HG03066 (cell line): ENCODE data around the gene TDP2.
"Not testable (repeated sequence)": the region's sequence is repeated elsewhere in the genome, so short reads cannot be mapped to it uniquely, and the experiment has no call there.

Experiments used
- ATAC-seq: cut with Tn5 transposase; IDR thresholded peaks from one replicate; pipeline ENCODE4 v1.9.1; 2021; ENCODE audit warnings: low read depth; ENCODE audit not compliant: unreplicated experiment

TDP2 gene

DNA sequence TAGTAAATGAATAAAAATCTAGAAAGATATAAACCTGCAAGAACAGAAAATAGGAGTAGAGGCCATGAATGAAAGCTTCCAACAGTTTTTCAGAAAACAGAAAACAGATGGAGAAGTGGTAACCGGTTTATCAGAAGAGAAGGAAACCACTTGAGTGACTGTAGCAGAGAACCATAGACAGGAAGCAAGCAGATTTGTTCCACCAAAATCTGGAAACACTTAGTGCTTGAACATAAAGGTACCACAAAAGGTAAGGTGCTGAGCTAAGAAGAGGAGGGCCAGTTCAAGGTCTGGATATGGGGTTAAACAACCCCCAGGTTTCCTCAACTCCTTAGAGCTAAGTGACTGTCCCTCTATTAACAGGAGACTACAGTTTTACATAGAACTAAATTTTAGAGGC lies 11.5 kb downstream of the TDP2 start:
- ATAC-seq: no peak

DNA sequence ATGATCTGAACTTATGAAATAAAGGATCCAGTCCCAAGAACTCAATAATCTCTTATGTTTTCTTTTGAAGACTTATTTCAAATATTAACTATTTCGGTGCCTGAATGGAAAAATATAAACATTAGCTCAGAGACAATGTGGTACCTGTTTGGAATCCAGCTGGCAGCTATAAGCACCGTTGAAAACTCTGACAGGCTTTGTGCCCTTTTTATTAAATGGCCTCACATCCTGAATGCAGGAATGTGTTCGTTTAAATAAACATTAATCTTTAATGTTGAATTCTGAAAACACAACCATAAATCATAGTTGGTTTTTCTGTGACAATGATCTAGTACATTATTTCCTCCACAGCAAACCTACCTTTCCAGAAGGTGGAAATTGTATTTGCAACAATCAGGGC lies 16.3 kb downstream of the TDP2 start:
- ATAC-seq: no peak

DNA sequence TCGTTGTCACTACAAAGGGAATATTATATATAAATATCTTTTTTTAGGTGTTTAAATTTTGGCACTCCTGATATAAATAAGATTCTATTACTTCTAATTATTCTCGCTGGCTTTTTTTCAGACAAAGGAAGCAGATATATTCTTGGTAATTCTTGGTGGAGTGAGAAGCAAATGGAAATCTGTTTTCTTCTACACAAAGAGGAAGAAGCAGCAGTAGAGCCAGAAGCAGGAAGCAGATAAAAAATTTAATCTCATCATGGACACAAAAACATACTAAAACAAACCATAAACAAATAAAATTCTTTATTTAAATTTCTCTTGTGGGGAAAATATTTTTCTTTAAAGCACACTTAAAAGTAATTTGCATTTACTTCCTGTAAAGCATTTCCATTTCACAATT lies 17.0 kb downstream of the TDP2 start:
- no peak for ATAC-seq

DNA sequence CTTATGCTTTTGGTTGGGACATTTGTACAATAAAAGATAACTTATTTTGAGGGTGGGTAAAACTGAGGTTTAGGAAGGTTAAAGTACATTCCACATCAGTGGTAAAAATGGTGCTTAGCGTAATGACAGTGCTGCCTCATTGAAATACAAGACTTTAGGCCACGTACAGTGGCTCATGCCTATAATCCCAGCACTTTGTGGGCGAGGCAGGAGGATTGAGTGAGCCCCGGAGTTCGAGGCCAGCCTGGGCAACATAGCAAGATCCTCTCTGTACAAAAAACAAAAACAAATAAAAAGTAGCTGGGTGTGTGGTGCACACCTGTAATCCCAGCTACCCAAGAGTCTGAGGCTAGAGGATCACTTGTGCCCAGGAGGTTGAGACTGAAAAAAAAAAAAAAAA lies 18.4 kb downstream of the TDP2 start:
- no peak for ATAC-seq

DNA sequence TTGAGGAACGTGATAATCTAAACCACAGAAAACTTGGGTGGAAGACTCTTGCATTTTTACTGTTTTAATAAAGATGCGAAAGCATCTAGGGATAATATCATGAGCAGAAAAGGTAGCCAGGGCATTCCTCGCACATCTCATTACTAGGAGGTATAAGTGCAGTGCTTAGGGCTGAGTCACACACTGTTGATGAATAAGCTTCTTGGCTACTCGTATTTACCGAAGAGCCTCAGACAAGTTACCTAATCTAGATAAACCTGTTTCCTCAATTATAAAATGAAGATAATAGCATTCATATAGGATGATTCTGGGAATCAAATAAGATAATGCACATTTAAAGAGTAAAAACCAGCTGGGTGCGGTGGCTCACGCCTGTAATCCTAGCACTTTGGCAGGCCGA lies 19.9 kb downstream of the TDP2 start:
- no peak for ATAC-seq

DNA sequence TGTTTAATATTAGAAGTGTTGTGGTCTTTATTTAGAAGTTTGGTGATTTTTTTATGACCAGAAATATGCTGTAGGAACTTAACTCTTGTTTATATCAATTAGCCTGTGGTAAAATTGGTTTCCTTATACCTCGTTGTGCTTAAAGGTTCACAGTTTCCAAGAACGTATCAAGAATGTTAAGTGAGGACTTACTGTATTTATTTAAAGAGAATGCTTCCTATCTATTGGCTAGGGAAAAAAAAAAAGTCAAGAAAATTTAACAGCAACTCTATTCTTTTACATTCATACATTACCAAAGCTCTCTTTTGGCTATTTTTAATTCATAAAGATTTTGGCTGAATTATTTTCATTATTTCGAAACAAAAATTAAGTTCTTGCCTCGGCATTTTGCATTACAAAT lies 22.3 kb downstream of the TDP2 start:
- no peak for ATAC-seq

DNA sequence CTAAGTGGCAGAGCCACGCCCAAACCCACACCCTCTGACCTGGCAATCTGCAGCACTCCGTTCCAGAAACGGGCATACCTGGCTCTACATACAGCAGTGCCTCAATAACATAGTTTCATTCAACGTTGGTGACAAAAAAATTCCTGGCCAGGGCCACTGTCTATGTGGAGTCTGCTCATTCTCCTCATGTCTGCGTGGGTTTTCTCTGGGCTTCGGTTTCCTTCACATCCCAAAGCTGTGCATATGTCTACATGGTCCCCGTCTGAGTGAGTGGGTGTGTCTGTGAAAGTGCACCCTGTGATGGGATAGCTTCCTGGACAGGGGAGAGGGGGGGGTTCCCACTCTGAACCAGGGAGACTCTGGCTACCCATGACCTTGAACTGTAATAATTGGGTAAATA lies 22.8 kb downstream of the TDP2 start:
- ATAC-seq: no peak

DNA sequence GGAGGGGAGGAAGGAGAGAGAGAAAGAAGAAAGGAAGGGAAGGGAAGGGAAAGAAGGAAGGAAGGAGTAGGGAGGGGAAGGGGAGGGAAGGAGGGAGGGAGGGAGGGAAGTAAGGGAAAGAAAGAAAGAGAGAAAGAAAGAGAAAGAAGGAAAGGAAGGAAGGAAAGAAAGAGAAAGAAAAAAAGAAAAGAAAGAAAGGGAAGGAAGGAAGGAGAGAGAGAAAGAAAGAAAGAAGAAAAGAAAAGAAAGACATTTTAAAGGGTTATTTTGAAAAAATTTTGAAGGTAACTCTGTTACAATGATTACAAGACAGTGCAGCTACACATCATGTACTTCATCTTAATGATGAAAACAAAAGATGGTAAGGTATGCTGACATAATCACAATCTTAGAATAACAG lies 24.6 kb downstream of the TDP2 start:
- no peak for ATAC-seq

DNA sequence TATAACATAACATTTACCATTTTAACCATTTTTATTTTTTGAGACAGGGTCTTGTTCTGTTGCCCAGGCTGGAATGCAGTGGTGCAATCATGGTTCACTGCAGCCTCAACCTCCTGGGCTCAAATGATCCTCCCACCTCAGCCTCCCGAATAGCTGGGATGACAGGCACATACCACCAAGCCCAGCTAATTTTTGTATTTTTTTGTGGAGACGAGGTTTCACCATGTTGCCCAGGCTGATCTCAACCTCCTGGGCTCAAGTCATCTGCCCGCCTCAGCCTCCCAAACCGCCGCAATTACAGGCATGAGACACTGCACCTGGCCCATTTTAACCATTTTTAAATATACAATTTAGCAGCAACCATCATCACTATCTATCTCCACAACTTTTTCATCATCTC lies 26.1 kb downstream of the TDP2 start:
- ATAC-seq: not testable (repeated sequence)

DNA sequence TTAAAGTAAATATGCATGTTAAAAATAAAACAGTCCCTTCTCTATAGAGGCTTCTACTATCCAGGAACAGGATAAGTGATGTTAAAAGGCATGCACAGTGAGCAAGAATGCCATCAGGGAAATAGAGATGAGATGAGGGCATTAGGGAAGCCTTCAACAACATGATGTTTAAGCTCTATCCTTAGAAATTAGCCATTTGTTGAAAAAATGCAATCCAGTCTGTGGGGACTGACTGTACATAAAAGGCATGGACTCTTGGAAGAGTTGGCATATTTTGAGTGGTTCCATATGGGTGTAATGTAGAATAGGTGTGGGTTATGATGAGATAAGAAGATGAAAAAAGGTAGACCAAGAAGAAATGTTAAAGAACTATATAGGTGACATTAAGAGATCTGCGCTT lies 26.5 kb downstream of the TDP2 start:
- no peak for ATAC-seq

DNA sequence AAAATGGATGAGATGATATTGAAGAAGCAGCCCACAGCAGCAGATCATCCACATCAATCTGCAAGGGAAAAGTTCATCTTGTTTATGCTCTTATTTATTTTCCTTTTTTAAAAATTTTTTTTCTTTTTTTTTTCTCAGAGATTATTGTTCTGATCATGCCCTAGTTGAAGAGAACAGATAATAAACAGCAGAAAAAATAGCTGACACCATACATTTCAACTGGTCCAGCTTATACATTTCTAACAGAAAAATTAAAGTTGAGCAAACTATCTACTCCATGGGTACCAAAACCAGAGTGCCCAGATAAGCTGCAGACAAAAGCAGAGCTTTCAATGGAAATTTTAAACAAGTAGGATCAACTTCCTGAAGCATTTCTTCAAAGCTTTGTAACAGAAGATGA lies 30.0 kb downstream of the TDP2 start:
- no peak for ATAC-seq

DNA sequence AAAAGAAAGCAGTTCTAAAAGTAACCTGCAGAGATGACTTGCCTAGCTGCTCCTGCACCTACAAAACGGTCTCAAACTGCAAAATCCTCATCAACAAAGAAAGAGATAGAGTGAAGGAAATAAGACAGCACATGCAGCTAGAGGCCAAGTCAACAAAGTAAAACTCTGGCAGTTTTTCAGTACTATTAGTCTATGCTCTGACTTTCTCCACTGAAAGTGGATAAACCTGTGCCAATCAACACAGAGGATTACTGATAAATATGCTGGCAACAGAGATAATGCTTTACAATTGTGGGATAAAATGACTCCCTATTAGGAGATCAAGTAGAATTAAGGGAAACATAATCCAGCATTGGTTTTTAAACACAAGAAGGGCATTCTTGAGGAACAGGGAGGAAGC lies 34.1 kb downstream of the TDP2 start:
- ATAC-seq: no peak

DNA sequence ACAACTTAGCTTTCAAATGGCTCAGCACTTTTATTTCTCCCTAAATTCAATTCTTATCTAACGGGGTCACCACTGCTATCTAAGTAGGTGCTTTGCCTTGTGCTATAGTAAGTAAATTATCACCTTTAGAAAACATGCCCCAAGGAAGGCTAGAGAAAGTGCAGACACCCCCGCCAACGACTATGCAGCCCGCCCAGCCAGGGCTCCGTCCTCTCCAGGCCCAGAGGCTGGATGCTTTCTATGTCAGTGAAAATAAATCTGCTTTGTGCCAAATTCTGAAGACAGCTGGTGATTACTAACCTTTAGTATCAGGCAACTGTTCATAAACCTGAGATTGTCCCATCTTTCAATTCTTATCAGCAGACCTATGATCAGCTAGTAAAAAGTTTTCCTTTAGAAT lies 35.0 kb downstream of the TDP2 start:
- ATAC-seq: no peak

DNA sequence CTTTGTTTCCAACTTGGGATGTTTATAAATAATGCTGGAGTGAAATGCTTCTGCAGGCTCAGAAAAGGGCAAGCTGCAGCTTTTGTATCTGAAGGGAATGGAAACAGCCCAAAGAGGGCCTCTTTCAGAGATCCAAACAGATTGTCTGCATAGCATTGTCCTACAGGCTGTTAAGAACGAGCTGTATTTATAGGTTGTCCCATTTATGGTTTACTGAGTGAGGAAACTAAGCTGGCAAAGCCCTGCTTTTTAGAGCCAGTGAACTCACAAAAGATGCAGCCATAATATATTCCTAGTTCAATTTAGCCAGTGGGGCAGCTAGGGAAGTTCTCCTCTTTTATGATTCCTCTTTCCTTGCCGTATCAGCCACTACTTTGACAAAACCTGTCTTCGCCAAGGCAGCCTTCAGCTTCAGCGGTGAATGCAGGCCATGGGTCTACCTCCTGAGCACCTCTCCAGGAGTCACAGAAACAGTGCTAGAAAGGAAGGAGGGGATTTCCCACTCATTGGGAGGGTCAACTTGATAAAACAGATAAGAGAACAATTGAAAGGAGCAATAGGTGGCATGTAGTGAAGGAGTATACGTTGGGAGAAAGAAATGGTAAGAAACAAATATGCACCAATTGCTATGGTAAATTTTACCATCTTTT lies 35.7 kb downstream of the TDP2 start:
- no peak for ATAC-seq

DNA sequence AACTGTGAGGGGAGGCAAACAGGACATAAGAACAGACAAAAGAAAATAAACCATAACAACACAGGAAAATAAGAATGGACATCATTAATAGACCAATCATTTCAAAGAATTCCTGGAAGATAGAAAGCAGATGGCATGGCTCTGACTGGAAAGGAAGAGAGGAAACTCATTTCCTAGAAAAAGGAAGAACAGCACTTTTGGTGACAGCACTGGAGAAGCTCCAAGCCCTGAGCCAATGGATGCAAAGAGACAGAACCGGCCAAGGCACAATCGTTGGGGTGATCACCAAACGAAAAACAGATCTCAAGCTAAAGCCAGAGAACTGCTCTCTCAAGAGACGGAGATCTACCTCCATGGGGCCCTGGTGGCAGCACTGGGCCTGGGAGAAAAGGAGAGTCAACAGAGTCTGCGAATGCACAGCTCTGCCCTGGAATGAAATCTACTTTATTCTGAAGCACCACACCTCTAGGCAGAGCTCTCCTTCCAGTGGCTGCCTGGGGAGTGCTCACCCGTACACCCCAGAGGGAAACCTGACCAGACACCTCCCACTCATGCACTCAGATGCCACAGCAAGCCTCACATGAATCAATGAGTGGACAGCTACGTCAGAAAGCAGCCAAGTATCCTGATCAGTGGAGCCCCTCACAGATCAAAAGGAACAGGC lies 44.9 kb downstream of the TDP2 start:
- ATAC-seq: no peak

DNA sequence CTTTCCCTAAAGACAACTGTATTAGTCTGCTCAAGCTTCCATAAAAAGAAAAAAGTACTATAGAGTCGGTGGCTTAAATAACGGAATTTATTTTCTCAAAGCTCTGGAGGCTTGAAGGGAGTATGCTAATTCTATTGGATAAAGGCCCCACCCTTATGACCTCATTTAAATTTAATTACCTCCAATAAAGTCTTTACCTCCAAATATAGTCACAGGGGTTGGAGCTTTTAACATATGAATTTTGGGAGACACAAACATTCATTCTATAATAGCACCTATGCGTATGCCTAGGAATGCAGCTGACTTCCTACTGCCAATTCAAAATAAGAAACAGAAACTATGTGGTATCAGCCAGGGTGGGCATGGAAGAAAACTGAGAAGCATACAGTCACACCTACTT lies 46.1 kb downstream of the TDP2 start:
- no peak for ATAC-seq

DNA sequence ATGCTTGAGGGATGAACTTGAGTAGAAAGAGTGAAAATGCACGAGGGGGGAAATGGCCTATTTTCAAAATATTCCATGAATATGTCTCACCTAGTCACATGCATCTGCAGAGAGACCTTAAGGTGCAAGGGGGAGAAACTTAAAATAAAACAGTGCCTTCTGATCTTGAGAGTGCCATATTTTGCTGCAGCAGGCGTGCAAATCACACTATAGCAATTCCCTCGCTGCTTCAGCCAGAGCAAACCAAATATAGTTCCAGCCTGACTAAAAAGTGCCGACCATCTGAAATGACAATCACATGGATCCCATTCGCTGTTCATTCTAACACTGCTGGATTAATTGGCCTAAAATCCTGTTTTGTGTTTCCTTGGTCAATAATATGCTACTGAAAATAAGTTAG lies 47.0 kb downstream of the TDP2 start:
- ATAC-seq: no peak

DNA sequence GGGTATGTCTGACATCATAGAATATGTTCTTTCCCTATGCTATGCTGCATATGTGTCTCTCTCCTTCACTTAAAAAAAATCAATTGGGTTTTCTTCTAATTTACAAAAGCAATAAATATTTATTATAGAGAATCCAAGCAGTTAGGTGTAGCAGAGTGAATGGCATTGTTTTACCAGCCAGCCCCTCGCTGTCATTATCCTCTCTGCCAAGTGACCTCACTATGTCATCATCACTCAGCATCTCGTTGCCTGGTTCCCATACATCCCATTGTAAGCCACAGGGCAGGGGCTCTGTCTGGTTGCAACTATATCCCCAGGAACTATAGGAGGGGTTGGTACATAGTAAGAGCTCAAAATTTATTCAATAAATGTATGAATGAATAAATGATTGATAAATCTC lies 52.1 kb downstream of the TDP2 start:
- ATAC-seq: no peak

DNA sequence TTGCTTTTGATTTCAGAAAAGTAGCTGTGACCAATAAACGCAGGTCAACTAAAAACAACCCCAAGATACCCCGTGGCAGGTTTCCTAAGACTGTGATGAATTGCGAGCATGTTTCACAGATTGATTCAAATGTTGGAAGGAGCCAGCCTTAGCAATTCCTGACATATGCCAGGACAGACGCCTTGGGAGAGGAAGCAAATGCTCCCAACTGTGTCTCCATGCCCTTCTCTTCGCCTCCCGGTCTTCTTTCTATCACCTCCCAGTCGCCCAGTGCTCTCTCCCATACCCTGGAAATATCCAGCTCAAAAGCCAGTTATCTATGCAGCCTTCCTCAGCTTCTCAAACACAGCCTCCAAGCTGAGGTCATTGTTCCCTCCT lies 52.7 kb downstream of the TDP2 start:
- no peak for ATAC-seq

DNA sequence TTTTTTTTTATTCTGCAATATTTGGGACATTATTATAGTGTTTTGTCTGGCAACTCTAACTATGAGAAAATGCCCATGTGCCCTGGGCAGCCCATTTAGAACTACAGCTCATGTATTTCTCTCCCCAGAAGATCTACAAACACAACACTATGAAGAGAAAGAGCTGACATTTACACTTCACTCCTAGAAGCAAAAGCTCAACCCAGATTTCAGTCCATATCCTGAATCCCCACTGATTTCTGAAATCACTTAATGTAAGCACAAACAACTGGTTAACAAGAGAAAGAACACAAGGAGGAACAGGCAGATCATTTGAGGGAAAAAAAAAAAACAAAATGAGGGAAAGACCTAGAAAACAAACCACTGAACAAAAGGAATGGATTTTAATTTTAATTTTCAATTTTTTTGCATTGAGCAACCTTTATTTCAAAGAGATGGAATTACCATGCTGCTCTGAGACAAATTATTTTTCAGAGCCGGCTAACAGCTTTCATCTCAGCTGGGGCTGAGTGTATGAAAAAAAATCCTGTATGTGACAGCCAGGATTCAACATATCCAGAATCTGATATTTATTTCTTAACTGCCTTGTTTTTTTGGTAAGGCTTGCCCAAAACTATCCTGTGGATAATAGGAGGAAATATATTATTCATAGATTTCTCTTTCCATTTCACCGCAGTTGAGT lies 53.2 kb downstream of the TDP2 start:
- no peak for ATAC-seq

DNA sequence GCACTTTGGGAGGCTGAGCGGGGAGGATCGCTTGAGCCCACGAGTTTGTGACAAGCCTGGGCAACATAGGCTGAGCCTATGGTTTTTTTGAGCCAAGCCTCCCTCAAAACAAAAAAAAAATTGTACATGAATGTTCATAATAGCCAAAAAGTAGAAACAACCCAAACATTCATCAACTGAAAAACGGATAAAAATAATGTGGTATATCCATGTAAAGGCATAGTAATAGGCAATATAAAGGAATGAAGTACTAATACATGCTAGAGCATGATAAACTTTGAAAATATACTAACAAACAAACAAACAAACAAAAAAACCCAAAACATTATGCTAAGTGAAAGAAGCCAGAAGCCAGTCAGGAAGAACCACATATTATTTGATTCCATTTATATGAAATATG lies 56.0 kb downstream of the TDP2 start:
- no peak for ATAC-seq
